RWPE2 (cell line): ENCODE data around the gene ADM2.

Experiments
- ATAC-seq: fragments of 200-7000 bp; cut with Tn5 transposase; 3 replicates; pipeline ENCODE4 v1.9.1; 2021; ENCODE audit warnings: low read depth
- DNase-seq: peaks from one replicate; pipeline ENCODE4 v3.0.0-alpha.2; 2020; ENCODE audit warnings: low spot score
- H3K27ac ChIP-seq: fragments of 450-650 bp; 2 replicates; pipeline ENCODE4 v1.5.1; 2017; ENCODE audit warnings: mild to moderate bottlenecking; ENCODE audit not compliant: poor library complexity, severe bottlenecking
- H3K27me3 ChIP-seq: fragments of 250-450 bp; sonication (Bioruptor Pico); 2 replicates; pipeline ENCODE4 v1.5.1; 2021; ENCODE audit warnings: mild to moderate bottlenecking, moderate library complexity; ENCODE audit not compliant: insufficient read depth, poor library complexity, severe bottlenecking
- H3K36me3 ChIP-seq: fragments of 250-450 bp; sonication (Bioruptor Pico); 2 replicates; pipeline ENCODE4 v1.5.1; 2020; ENCODE audit warnings: low read depth, mild to moderate bottlenecking, moderate library complexity
- H3K4me1 ChIP-seq: fragments of 250-450 bp; sonication (Bioruptor Pico); 2 replicates; pipeline ENCODE4 v1.5.1; 2021; ENCODE audit warnings: mild to moderate bottlenecking, moderate library complexity; ENCODE audit not compliant: insufficient read depth, poor library complexity, severe bottlenecking
- H3K4me3 ChIP-seq: fragments of 250-450 bp; sonication (Bioruptor Pico); 2 replicates; pipeline ENCODE4 v1.5.1; 2021; ENCODE audit warnings: mild to moderate bottlenecking, moderate library complexity; ENCODE audit not compliant: severe bottlenecking
- H3K9me3 ChIP-seq: fragments of 250-450 bp; sonication (Bioruptor Pico); 2 replicates; pipeline ENCODE4 v1.5.1; 2021; ENCODE audit warnings: mild to moderate bottlenecking, moderate library complexity; ENCODE audit not compliant: severe bottlenecking
- TF ChIP-seq, protein P1 (sequence below): fragments of 450-650 bp; IDR thresholded peaks from one replicate; pipeline ENCODE4 v1.5.1; 2017; ENCODE audit warnings: mild to moderate bottlenecking, moderate library complexity; ENCODE audit not compliant: poor library complexity, severe bottlenecking

ADM2 gene

DNA sequence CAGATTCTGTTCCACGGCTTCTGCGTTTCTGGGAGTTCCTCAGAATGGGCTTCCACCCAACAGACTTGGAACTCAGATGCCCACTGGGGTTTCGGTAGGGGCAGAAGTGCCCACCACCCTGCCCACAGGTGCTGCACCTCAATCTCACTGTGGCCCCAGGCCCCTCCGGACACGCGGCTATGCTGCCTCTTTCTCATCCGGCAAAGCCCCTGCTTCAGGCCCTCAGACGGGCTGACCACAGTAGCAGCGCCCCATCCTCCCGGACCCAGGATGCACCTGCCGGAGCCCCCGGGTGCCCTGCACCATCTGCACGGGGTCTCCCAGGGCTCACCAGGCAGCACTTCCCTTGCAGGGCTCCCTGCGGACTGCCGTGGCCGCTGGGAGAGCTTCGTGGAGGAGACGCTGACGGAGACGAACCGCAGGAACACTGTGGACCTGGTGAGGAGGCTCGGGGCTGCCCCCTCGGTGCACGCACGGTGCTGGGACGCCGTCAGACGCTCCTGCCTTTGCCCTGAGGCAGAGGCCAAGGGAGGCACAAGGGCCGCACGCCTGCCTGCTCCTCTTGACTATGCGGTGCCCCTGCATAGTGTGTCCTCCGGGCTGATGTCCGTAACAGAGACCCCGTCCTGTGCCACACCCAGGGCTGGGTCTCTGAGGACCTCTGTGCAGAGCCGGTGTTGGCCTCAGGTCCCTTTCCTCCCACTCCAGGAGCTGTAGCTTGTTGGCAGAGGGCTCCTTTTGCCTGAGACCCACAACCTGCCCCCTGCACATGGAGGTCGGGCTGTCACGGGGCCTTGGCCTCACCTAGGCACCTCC is 45.1 kb upstream of the ADM2 start:
- no peak overlapping the region for H3K4me3 ChIP-seq
- ATAC-seq (no peak), DNase-seq (peak; percentile 65)
- no peaks in the 10 kb centered on the region for H3K9me3 ChIP-seq
- no peaks in the 10 kb centered on the region for H3K4me1 ChIP-seq
- H3K27ac ChIP-seq, result peak overlapping the region; percentile 28
- TF ChIP-seq, protein P1, sequence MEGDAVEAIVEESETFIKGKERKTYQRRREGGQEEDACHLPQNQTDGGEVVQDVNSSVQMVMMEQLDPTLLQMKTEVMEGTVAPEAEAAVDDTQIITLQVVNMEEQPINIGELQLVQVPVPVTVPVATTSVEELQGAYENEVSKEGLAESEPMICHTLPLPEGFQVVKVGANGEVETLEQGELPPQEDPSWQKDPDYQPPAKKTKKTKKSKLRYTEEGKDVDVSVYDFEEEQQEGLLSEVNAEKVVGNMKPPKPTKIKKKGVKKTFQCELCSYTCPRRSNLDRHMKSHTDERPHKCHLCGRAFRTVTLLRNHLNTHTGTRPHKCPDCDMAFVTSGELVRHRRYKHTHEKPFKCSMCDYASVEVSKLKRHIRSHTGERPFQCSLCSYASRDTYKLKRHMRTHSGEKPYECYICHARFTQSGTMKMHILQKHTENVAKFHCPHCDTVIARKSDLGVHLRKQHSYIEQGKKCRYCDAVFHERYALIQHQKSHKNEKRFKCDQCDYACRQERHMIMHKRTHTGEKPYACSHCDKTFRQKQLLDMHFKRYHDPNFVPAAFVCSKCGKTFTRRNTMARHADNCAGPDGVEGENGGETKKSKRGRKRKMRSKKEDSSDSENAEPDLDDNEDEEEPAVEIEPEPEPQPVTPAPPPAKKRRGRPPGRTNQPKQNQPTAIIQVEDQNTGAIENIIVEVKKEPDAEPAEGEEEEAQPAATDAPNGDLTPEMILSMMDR, result no peak
- H3K36me3 ChIP-seq, result peaks cover 55% of the 10 kb centered on the region
- no peaks in the 10 kb centered on the region for H3K27me3 ChIP-seq

DNA sequence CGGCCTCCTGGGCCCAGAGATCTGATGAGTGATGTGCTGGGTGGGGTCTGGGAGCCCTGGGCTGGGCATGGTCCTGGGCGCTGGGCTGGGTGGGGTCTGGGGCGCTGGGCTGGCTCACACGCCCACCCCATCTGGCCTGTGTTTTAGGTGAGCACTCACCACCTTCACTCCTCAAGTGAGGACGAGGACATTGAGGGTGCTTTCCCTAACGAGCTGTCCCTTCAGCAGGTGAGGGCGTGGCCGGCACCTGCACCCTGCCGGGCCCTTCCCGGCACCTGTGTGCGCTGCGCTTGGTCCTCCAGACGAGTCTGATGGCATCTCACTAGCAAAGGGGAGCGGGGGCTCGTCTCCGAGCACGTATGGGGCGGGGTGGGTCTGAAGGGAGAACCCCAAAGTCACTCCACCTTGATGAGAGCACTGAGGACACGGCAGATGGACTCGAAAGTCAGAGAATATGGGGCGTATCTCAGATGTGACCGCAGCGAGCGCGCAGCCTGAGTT is 44.5 kb upstream of the ADM2 start:
- H3K36me3 ChIP-seq, result peaks cover 48% of the 10 kb centered on the region
- peak; percentile 50 for DNase-seq

DNA sequence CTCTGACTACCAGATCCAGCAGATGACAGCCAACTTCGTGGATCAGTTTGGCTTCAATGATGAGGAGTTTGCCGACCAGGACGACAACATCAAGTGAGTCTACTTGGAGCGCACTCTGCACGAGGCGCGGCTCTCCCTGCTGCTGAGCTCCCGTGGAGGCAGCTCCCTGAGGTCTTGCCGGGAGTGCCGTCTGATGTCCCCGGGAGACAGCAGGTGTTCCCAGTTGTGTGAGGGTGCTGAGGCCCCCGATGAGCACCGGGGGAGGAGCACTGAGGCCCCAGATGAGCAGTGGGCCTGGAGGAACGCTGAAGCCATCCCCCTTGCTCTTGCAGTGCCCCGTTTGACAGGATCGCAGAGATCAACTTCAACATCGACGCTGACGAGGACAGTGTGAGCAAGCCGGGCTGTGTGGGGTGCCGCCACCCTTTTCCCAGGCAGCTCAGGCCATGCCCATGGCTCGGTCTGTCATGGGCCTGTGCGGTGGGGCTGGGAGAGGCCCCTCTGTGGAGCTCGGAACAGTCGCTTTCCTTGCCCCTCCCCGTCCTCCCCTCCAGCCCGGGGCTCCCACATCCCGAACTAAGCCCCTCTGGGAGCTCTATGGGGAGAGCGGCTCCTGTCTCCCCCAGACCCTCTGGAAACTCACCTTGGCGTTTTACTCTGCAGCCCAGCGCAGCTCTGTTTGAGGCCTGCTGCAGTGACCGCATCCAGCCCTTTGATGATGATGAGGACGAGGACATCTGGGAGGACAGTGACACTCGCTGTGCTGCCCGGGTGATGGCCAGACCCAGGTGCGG is 43.6 kb upstream of the ADM2 start:
- no peak overlapping the region for H3K4me3 ChIP-seq
- H3K9me3 ChIP-seq, result no peaks in the 10 kb centered on the region
- ATAC-seq, result no peak
- no peaks in the 10 kb centered on the region for H3K27me3 ChIP-seq
- H3K36me3 ChIP-seq, result peaks cover 41% of the 10 kb centered on the region
- TF ChIP-seq, protein P1, result no peak
- DNase-seq, result peak; percentile 53
- no peaks in the 10 kb centered on the region for H3K4me1 ChIP-seq
- H3K27ac ChIP-seq, result no peak overlapping the region

More for the DNA sequence above, 44.5 kb upstream of the ADM2 start:
- H3K27ac ChIP-seq, result no peak overlapping the region
- TF ChIP-seq, protein P1, result no peak
- no peaks in the 10 kb centered on the region for H3K9me3 ChIP-seq
- ATAC-seq, result no peak
- H3K27me3 ChIP-seq, result no peaks in the 10 kb centered on the region
- H3K4me1 ChIP-seq, result no peaks in the 10 kb centered on the region
- no peak overlapping the region for H3K4me3 ChIP-seq

DNA sequence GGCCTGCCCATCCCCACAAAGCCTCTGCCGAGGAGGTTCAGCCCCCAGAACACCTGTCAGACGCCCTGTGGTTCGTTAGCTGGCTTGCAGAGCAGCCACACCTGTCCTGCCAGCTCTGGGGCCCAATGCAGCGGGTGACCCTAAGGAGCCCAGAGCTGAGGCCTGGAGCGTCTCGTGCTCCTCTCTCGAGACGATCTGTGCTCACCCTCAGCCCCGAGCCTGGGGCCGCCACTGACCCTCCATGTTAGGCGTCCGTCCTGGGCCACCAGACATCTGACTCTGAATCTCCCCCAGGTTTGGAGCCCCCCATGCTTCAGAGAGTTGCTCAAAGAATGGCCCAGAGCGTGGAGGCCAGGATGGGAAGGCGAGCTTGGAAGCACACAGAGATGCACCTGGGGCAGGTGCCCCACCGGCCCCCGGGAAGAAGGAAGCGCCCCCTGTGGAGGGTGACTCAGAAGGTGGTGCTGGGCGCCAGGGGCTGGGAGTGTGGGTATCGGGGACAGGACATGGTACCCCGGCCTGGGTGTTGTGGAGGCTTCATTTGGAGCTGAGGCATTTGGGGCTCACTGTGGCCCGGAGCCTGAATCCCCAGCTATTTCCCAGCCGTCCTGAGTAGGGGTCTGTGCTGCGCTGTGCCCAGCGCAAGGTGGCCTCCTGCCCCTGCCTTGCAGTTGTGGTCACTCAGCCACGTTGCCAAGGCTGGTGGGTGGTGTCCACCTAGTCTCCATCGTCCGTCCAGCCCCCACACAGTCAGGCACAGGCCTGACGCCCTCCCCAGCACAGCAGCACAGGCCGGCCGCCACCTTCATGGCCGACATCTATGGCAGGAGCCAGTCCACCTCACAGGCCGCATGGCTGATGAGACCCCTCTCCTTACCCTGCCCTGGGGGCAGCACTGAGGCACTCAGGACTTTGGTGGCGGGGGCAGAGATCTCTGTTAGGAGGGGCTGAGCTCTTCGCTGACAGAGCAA is 42.8 kb upstream of the ADM2 start:
- Histone ChIP-seq H3K4me3 (no peak overlapping the region), H3K4me1 (no peaks in the 10 kb centered on the region), H3K27ac (no peak overlapping the region), H3K9me3 (no peaks in the 10 kb centered on the region), H3K36me3 (peaks cover 41% of the 10 kb centered on the region), H3K27me3 (no peaks in the 10 kb centered on the region)
- ATAC-seq (no peak), DNase-seq (peak; percentile 62)
- TF ChIP-seq, protein P1, result no peak
